ENCODE measurements around the gene ITGAE. TPM values are rescaled to one million over a fixed set of nuclear protein-coding genes. Genes with fewer than 3 reads are reported as not detected.

Gene ITGAE
- total RNA-seq, 1 experiment from 2014 or later = 30.6 TPM

- H3K9me3 ChIP-seq (replicated peaks) = no peaks in the 10 kb centered on the region
- no peak overlapping the region for H3K4me3 ChIP-seq
- no peak overlapping the region for H3K27ac ChIP-seq
- peaks cover 3% of the 10 kb centered on the region for H3K4me1 ChIP-seq (replicated peaks)
- H3K27me3 ChIP-seq (replicated peaks) = no peaks in the 10 kb centered on the region
- H3K36me3 ChIP-seq = no peaks in the 10 kb centered on the region
- no peak for DNase-seq (ENCODE audit: low read depth in 1 of 2, low spot score in 2 of 2)
Observed at GRCh38 chr17:3768769-3769168, 32.2 kb downstream of the ITGAE start.

GRCh38 chr17:3768341-3768740 is 32.6 kb downstream of the ITGAE start:
- Histone ChIP-seq H3K9me3 (replicated peaks) (no peaks in the 10 kb centered on the region), H3K27ac (no peak overlapping the region)
- DNase-seq (ENCODE audit: low read depth in 1 of 2, low spot score in 2 of 2) = no peak

GRCh38 chr17:3766779-3767178 is 34.2 kb downstream of the ITGAE start:
- Histone ChIP-seq H3K27me3 (replicated peaks) (no peaks in the 10 kb centered on the region), H3K4me1 (replicated peaks) (no peaks in the 10 kb centered on the region), H3K9me3 (replicated peaks) (no peaks in the 10 kb centered on the region), H3K4me3 (no peak overlapping the region), H3K27ac (no peak overlapping the region), H3K36me3 (no peaks in the 10 kb centered on the region)
- DNase-seq (ENCODE audit: low read depth in 1 of 2, low spot score in 2 of 2) = no peak

More at GRCh38 chr17:3768341-3768740, 32.6 kb downstream of the ITGAE start:
- no peaks in the 10 kb centered on the region for H3K36me3 ChIP-seq
- no peaks in the 10 kb centered on the region; the same call in 1 of the 2 replicates for H3K4me1 ChIP-seq (replicated peaks)
- H3K4me3 ChIP-seq = no peak overlapping the region
- no peaks in the 10 kb centered on the region for H3K27me3 ChIP-seq (replicated peaks)

- H3K4me1 ChIP-seq (replicated peaks) = no peaks in the 10 kb centered on the region
- H3K27me3 ChIP-seq (replicated peaks) = no peaks in the 10 kb centered on the region
Observed at GRCh38 chr17:3765981-3766380, 35.0 kb downstream of the ITGAE start.

GRCh38 chr17:3763777-3764170 is 37.2 kb downstream of the ITGAE start:
- no peaks in the 10 kb centered on the region for H3K4me1 ChIP-seq (replicated peaks)
- H3K27ac ChIP-seq = no peak overlapping the region
- DNase-seq (ENCODE audit: low read depth in 1 of 2, low spot score in 2 of 2) = no peak
- H3K9me3 ChIP-seq (replicated peaks) = no peaks in the 10 kb centered on the region
- no peaks in the 10 kb centered on the region for H3K27me3 ChIP-seq (replicated peaks)
- H3K36me3 ChIP-seq = no peaks in the 10 kb centered on the region
- no peak overlapping the region for H3K4me3 ChIP-seq

More at GRCh38 chr17:3765981-3766380, 35.0 kb downstream of the ITGAE start:
- no peak for DNase-seq (ENCODE audit: low read depth in 1 of 2, low spot score in 2 of 2)
- no peaks in the 10 kb centered on the region for H3K36me3 ChIP-seq
- no peaks in the 10 kb centered on the region for H3K9me3 ChIP-seq (replicated peaks)
- no peak overlapping the region for H3K4me3 ChIP-seq
- no peak overlapping the region for H3K27ac ChIP-seq

GRCh38 chr17:3762922-3763776 is 37.8 kb downstream of the ITGAE start:
- Histone ChIP-seq H3K27me3 (replicated peaks) (no peaks in the 10 kb centered on the region), H3K9me3 (replicated peaks) (no peaks in the 10 kb centered on the region), H3K27ac (no peak overlapping the region), H3K4me1 (replicated peaks) (no peaks in the 10 kb centered on the region), H3K36me3 (no peaks in the 10 kb centered on the region), H3K4me3 (no peak overlapping the region)
- no peak for DNase-seq (ENCODE audit: low read depth in 1 of 2, low spot score in 2 of 2)

GRCh38 chr17:3761918-3762380 is 39.0 kb downstream of the ITGAE start:
- Histone ChIP-seq H3K9me3 (replicated peaks) (no peaks in the 10 kb centered on the region), H3K36me3 (no peaks in the 10 kb centered on the region), H3K4me3 (no peak overlapping the region), H3K4me1 (replicated peaks) (no peaks in the 10 kb centered on the region), H3K27me3 (replicated peaks) (no peaks in the 10 kb centered on the region), H3K27ac (no peak overlapping the region)
- DNase-seq (ENCODE audit: low read depth in 1 of 2, low spot score in 2 of 2) = no peak

GRCh38 chr17:3761036-3761917 is 39.7 kb downstream of the ITGAE start:
- Histone ChIP-seq H3K36me3 (no peaks in the 10 kb centered on the region), H3K4me1 (replicated peaks) (no peaks in the 10 kb centered on the region), H3K27me3 (replicated peaks) (no peaks in the 10 kb centered on the region), H3K27ac (no peak overlapping the region), H3K4me3 (no peak overlapping the region), H3K9me3 (replicated peaks) (no peaks in the 10 kb centered on the region)
- no peak for DNase-seq (ENCODE audit: low read depth in 1 of 2, low spot score in 2 of 2)

GRCh38 chr17:3759597-3760216 is 41.3 kb downstream of the ITGAE start:
- H3K9me3 ChIP-seq (replicated peaks) = no peaks in the 10 kb centered on the region
- no peak overlapping the region for H3K4me3 ChIP-seq
- H3K27ac ChIP-seq = no peak overlapping the region
- no peaks in the 10 kb centered on the region for H3K27me3 ChIP-seq (replicated peaks)
- H3K4me1 ChIP-seq (replicated peaks) = no peaks in the 10 kb centered on the region
- H3K36me3 ChIP-seq = no peaks in the 10 kb centered on the region
- DNase-seq (ENCODE audit: low read depth in 1 of 2, low spot score in 2 of 2) = no peak

- Histone ChIP-seq H3K36me3 (no peaks in the 10 kb centered on the region), H3K9me3 (replicated peaks) (no peaks in the 10 kb centered on the region), H3K27ac (no peak overlapping the region), H3K27me3 (replicated peaks) (0 out of 2 replicates have a peak, but pooled peaks cover under 1% of the 10 kb centered on the region), H3K4me1 (replicated peaks) (no peaks in the 10 kb centered on the region), H3K4me3 (no peak overlapping the region)
- DNase-seq (ENCODE audit: low read depth in 1 of 2, low spot score in 2 of 2) = no peak
Observed at GRCh38 chr17:3755335-3756030, 45.5 kb downstream of the ITGAE start.

- Histone ChIP-seq H3K4me1 (replicated peaks) (no peaks in the 10 kb centered on the region), H3K4me3 (no peak overlapping the region), H3K27ac (no peak overlapping the region), H3K9me3 (replicated peaks) (no peaks in the 10 kb centered on the region), H3K27me3 (replicated peaks) (0 out of 2 replicates have a peak, but pooled peaks cover 4% of the 10 kb centered on the region), H3K36me3 (no peaks in the 10 kb centered on the region)
- DNase-seq (ENCODE audit: low read depth in 1 of 2, low spot score in 2 of 2) = no peak
Observed at GRCh38 chr17:3754458-3755334, 46.3 kb downstream of the ITGAE start.

GRCh38 chr17:3754066-3754457 is 46.9 kb downstream of the ITGAE start:
- H3K4me1 ChIP-seq (replicated peaks) = no peaks in the 10 kb centered on the region
- no peak for DNase-seq (ENCODE audit: low read depth in 1 of 2, low spot score in 2 of 2)
- H3K27ac ChIP-seq = no peak overlapping the region
- no peaks in the 10 kb centered on the region for H3K9me3 ChIP-seq (replicated peaks)
- H3K27me3 ChIP-seq (replicated peaks) = 0 out of 2 replicates have a peak, but pooled peaks cover 4% of the 10 kb centered on the region
- H3K4me3 ChIP-seq = no peak overlapping the region
- no peaks in the 10 kb centered on the region for H3K36me3 ChIP-seq
